Muscle of arm (tissue), 12 donors: ENCODE data around the gene ZNF608. TPM values are rescaled to one million over a fixed set of nuclear protein-coding genes. Genes with fewer than 3 reads are reported as not detected.
A peak's percentile ranks its signal among the peaks of the same experiment; 100 is the strongest.

Source experiments
- DNase-seq: peaks from one replicate; pipeline ENCODE4 v3.0.0-alpha.2; 2013
- polyA plus RNA-seq, 12 donors: library from polyadenylated mRNA; unstranded; fragments of 120-200 nt; gene quantifications; one replicate each; pipeline ENCODE4 v1.2.1, GENCODE V29; 2013; ENCODE audit not compliant: insufficient read length in 12 of 12

Gene ZNF608
- polyA plus RNA-seq, 12 donors: 20.1 to 43.3 (median 32.1) TPM; not detected in 1

DNA sequence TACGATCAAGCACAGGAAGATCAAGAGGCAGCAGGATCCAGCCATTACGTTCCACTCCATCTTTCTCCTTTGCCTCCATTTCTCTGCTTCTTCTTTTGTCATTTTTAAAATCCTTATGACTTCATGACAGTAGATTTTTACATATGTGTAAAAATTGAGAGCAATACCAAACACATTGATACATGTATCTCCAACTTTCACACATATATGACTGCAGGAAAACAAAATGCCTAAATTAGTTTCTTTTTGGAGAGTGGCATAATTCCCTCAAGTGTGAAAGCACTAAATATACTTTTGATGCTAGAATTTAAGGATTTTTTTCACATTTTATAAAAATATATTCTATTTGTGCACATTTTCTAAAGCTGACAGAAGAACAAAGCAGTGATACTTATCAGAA, 8.6 kb upstream of the ZNF608 start:
- no peak for DNase-seq

DNA sequence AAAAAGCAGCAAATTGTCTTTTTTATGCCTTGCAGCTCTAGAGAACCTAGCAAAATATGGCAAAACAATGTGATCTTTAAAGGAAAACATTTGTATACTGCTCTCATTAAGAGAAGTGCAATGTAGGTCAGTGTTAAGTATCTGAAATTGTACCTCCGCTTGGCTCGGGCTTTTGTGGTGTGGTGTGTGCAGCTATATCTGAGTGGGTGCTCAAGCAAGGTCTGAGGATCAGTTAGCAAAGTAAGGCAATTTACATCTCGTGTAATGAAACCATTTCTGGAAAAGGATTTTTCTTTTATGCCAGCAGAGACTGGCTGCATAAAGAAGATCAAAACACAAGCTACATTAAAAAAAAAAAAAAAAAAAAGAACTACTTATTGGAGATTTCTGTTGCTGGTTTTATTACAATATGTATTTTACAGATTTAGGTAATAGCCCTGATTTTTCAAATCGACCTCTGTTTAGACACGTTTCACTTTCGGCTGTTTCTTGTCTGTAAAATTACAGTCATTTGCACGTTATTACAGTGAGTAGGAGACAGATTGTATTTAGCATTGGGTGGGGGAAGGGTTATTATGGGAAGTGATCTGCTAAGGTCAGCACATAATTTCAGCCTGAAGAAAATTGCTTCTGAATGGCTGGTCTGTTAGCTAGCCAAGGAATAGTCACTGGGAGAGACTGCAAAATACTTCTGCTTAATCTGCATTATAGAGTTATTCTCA, 7.9 kb upstream of the ZNF608 start:
- no peak for DNase-seq

- no peak for DNase-seq
Observed at GRCh38 chr5:124752854-124753720, 6.6 kb upstream of the ZNF608 start.

GRCh38 chr5:124751031-124751430, 4.6 kb upstream of the ZNF608 start:
- DNase-seq: no peak

GRCh38 chr5:124748687-124749594, 2.5 kb upstream of the ZNF608 start:
- DNase-seq: peak; percentile 91

DNA sequence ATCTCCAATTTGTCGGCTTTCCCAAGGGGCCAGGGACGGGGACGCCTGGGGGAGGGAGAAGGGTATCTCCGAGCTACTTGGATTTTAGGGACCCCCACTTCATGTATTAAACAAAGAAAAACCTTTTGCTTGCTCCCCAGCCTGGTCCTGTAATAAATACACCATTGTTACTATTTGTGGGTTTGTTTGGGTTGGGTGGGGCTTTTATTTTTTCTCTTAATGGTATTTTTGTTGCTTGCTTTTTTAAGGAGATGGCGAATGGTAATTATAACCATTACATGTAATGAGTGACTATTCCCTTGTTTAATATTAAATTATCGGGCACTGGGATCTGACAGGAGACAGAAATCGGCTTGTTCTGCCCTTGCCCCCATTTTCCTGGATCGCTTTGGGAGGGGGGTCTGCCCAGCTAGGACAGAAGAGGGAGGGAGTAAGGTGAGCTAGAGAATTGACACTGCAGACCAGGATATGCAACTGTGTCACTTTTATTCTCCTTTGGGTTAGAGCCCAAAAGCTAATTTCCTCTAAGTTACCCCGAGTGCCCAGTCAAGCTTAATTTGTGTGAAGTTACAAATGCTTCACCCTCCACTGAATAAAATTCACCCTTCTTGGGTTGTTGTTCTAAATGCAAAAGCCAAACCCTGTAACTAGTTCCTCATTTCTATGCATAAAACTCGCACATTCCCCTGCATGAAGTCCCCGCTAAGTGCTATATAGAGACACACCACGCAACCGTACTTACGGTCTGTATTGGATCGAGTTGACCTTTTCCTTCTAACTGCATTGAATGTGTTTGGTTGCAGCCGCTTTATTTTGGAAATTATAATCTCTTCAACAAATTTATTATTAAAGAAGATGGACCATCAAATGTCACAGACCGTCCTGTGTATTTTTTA, 1.6 kb upstream of the ZNF608 start:
- DNase-seq: peak; percentile 66

GRCh38 chr5:124746916-124747790, 714 bp upstream of the ZNF608 start:
- peak; percentile 93 for DNase-seq

- DNase-seq: peak; percentile 45
Observed at GRCh38 chr5:124745007-124745927, 1.2 kb downstream of the ZNF608 start.

DNA sequence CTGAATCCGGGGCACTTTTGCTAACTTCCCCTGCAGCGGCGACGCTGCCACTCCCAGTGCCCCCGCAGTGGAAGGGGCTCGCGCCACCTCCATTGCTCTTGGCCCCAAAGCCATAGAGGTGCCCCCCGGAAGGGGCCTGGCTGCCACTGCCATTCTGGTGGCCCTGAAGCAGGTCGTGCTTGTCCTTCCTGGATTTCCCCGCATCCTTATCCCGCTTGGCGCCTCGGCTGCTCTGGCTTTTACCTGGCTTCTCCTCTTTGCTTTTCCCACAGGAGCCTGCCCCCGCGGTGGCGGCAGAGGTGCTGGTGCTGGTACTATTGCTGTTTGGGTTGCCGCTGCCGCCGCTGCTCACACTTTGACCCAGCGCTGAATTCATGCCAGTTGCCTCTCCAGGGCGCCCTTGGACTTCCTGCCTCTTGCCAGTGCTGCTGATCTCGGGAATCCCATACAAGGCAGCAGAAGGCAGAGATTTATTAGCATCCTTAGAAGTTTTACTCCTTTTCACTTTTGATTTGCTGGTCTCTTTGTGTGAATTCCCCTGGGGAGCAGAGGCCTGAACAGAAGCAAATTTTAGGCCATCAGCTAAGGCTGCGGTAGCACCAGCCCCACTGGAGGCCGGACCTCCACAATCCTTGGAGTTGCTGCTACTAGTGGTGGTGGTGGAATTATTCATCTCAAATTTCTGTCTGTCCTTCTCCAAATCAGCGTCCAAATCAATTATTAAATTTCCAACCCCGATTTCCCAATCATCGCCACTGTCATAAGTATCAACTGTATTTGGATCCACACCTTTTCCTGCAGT, 2.1 kb downstream of the ZNF608 start:
- peak; percentile 47 for DNase-seq

DNA sequence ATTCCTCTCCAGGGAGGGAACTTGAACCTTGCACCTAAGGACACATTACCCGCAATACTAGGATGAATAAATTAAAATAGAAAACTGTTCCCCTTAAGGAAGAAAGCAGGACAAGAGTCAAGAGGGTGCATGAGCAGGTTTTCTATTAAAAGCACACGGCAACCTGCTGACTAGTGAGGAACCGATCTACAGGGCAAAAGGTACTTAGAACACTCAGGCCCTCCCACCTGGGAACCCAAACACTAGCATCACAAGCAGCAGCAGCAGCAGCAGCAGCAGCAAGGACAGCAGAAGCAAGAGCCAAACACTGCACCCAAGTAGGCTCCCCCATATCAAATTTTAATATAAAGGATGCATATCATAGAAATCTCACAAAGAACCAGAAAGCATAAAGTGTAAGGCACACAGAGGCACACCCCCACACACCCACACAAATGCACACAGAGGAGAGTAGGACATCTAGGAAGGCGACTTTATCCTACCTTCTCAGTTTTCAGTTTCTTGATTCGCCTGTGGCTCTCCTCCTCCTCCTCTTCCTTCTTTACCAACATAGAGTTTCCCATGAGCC, 2.8 kb downstream of the ZNF608 start:
- DNase-seq: no peak

- DNase-seq: no peak
Observed at GRCh38 chr5:124742983-124743601, 3.3 kb downstream of the ZNF608 start.

- no peak for DNase-seq
Observed at GRCh38 chr5:124742521-124742920, 3.9 kb downstream of the ZNF608 start.

GRCh38 chr5:124741711-124742496, 4.5 kb downstream of the ZNF608 start:
- no peak for DNase-seq

GRCh38 chr5:124740991-124741583, 5.4 kb downstream of the ZNF608 start:
- no peak for DNase-seq

- DNase-seq: no peak
Observed at GRCh38 chr5:124740071-124740470, 6.4 kb downstream of the ZNF608 start.

DNA sequence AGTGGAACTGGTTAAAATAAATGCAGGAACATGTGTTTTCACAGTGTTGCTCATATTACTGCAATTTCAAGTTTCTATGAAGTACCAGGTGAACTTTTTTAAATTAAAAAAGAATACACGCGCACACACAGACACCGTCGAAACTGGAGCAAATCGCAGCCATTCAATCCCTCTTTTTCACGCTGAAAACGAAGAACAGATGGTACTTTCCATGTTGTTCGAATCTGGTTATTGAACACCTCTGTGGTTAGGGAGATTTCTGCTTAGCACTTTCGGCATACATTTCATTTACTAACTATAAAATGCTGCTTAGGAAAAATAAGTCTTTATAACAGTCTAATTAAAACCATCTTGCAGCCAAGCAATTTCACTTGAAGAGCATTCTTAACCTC, 6.8 kb downstream of the ZNF608 start:
- no peak for DNase-seq
